GM21447 (cell line): ENCODE data around the gene DSE.
A peak's percentile ranks its signal among the peaks of the same experiment; 100 is the strongest.

Source experiments
- ATAC-seq: cut with Tn5 transposase; IDR thresholded peaks from one replicate; pipeline ENCODE4 v1.9.1; 2021; ENCODE audit not compliant: unreplicated experiment

The DSE gene

DNA sequence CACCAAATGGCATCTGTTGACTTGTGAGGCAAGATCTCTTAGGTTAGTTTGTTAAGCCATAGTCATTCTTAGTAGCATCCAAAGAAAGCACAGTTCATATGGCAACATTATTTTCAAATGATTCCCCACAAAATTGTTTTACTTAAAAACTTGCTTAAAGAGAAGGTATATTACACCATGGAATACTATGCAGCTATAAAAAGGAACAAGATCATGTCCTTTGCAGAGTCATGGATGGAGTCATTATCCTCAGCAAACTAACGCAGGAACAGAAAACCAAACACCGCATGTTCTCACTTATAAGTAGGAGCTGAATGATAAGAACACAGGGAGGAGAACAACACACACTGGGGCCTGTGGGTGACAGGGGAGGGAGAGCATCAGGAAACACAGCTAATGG is 10.9 kb upstream of the DSE start:
- ATAC-seq, result no peak

DNA sequence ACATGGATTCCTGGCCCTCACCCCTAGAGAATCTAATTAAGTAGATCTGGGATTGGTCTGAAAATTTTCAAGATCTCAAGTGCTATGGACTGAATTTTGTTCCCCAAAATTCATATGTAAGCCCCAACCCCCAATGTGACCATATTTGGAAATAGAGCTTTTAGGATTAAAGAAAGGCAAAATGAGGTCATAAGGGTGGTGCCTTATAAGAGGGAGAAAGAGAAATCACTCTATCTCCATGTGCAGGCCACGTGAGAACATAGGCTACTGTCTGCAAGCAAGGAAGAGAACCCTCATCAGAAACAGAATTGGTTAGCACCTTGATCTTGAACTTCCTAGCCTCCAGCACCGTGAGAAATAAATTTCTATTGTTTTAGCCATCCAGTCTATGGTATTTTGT is 8.5 kb upstream of the DSE start:
- ATAC-seq, result no peak

DNA sequence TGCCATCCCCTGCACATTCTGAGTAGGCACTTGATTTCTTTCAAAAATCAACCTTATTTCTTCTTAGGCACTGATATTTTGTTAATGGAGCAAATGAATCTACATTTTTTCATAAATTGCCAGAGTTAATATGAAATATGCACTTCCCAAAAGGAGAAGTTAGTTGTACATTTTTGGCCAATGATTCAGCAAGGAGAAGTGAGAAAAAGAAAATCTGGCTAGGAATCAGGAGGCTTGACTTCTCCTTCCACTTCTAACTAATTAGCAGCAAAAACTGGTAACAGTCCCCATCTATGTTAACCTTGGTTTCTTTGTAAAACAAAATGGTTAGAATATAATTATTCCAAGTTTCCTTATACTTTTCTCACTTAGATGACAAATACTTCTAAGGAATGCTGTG is 7.0 kb upstream of the DSE start:
- no peak for ATAC-seq

DNA sequence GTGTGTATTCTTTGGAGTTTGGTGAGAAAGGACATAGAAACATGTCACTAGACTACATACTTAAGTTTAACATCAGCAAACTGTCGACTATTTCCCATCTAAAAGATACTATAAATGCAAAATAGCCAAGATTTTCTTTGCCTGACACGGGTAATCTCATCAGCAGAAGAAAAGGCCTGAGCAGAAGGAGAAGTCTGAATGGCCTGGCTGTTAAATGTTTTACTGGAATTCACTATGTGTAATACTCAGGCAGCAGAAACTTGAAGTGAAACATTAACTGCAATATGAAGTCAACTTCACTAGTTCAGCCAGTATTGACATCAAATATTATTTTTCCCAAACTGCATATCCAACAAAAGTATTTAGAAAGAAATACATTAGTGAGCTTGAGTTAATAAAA is 6.4 kb upstream of the DSE start:
- ATAC-seq, result no peak

DNA sequence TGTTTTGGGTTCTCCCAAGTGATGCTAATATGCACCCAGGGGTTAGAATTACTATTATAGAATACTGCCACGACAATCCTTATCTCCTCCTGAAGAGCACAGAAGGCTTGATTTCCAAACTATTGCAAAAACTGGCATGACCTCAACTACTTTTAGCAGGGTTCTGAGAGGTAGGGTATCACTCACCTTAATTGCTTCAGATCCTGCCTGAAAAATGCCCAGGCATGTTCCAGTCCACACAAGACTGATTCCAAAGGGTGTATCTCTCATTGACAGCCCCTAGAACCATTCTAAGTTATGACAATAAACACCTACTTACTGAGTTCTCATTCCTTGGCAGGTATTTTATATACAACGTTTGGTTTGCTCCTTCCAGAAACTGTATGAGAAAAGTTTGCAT is 5.0 kb upstream of the DSE start:
- no peak for ATAC-seq

DNA sequence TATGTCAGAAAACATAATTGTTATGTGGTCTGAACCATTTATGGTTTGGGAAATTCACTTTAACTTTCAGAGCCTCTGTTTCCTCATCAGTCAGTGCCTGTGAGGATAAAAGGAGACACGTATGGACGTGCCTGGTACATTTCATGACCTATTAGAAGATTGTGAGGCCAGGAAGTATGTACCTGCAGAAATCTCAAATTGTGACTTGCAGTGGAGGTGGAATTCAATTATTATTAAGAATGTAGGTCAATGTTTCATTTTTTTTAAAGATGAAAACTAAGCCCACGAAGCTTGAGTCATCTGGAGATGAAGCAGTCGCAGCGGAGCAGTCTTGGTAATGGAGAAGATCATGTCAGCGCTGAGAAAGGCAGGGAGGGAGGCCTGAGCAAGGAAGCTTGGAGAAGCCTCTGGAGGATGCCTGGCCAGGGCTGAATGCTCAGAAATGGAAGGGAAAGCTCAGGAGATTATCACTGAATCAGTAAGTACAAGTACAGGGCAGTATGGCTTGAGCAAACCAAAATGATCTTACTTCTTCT is 3.9 kb upstream of the DSE start:
- ATAC-seq, result no peak

DNA sequence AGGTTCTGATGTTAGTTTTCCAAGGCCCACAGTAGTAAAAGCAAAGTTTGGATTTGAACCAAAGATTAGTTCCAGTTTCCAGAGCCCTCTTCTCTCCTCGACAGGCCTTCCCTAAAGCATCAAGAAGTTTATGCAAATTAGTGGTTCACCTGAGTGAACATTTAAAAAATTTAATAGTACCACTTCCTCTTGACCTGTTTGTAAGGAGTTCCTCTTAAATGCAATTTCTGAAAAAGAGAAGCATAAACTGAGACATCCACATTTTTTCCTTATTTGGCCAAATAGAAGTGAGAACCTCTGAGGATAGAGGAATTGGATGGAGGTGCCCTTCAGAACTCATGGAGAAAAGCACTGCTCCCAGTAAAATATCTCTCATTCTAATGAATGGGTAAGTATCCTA is 1.2 kb upstream of the DSE start:
- peak; percentile 45 for ATAC-seq

DNA sequence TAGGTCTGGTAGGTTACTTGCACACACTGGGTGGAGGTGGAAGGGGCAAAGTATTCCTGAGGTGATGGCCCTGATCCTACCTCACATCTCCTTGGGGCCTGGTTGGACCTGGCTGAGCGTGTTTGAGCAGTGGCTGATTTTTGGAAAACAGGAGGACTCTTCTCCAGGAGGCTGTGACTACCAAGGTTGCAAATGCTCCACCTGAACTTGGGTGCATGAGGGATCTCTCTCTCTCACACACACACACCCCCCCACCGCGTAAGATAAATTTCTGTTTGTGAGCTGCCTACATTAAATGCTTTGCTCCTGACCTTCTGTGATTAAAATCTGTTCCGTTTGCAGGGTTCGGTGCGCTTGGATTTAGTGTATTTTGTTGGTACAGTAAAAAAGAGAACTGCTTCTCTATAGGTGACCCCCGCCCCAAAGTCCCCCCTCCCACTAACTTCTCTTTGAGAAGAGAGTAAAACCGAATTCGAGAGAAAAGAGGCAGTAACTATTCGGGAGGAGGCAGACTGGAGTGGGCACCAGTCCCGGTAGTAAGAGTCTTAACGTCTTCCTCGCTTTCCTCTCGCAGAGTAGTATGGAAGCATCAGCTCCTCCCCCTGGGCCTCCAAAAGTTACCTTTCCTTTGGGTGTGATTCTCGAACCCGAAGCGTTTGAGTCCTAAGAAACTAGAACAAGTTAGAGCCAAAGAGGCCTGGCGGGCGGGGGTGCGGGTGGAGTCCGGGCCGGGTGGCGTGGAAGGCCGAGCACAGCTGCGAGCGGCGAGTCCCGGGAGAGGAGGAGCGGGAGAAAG is 585 bp upstream of the DSE start:
- peak; percentile 5 for ATAC-seq

DNA sequence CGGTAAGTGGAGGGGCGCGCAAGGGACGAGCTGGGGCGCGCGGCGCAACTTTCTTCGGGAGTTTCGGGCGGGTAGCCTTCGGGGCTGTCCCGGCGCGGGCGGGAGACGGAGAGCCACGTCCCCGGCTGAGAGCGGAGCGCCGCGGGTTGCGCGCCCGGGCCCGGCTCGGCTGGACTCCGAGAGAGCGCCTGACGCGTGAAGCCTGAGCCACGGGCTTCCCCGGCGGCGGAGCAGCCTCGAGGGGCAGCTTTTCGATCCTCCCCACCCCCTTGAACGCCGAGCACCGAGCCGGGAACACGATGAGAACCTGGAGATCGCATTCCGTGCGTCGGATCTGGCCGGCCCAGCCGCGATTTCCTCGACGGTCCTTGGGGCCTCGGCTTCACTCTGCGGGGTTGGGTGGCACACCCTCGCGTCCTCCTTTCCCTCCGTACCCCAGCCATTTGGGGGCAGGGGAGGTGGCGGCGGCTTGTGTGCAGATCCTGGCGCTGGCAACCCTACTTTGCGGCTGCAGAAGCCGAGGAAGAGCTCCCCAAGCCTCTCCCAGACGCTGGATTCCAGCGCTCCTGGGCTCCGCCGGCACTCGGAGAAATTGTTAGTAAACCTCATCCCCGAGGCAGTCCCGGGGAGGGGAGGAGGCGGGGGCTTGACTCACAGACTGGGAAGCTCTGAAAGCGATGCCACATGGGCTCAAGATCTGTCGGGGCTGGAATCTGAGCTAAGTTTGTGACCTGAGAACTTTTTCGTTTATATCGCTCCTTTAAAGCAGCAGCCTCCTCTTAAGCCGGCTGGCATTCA is 572 bp downstream of the DSE start:
- peak; percentile 44 for ATAC-seq

DNA sequence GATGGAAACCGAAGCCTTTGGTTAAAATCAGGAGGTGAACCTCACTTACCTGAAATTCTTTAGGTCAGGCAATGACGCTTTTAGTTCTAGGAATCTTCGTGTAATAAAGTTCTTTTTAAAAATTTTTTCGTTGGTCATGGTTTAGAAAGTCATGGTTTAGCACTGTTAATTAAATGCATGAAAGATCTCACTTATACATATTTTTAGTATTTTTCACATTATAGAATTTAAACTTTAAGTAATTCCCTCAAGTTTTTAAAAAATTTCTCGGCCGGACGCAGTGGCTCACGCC is 1.1 kb downstream of the DSE start:
- no peak for ATAC-seq

DNA sequence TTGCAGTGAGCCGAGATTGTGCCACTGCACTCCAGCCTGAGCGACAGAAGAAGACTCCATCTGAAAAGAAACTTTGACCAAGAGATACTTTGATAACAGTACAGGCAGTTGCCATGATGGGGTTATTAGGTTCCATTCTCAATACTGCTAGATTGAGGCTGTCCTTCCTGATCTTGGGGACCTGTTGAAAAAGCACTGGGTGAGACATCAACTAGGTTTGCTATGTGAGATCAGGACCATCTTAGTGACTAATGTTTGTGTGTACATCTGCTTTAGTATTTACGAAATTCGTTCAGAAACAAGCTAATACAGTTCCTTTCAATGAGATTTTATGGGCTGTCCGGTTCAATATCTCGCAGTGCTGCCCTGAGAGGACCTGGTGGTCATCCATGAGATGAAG is 2.6 kb downstream of the DSE start:
- no peak for ATAC-seq

DNA sequence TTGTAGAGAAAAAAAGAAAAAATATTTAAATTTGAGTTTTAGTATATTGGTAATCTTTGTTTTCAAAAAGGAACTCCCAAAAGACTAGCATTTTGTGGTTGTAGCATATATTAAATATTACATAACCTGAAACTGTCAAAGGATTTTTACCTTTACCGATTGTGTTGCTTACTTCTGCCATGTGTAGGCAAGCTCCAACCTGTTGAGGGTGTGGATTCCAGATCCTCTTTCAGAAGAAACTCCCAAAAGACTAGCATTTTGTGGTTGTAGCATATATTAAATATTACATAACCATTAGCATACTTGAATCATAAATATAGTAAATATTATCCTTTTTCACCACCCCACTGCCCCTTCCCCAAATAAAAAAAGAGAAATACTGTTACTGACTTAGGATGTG is 3.2 kb downstream of the DSE start:
- ATAC-seq, result no peak

DNA sequence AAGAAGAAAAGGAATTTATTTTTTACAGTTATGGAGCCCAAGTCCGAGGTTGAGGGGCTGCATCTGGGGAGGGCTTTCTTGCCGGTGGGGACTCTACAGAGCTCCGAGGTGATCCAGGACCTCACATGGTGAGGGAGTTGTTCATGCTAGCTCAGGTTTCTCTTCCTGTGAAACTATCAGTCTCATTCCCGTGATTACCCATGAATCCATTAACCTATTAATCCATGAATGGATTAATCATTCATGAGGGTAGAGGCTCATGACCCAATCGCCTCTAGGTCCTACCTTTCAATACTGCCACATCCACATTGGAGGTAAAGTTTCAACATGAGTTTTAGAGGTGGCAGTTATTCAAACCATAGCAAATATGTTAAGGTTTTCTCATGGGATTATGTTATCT is 3.8 kb downstream of the DSE start:
- no peak for ATAC-seq

DNA sequence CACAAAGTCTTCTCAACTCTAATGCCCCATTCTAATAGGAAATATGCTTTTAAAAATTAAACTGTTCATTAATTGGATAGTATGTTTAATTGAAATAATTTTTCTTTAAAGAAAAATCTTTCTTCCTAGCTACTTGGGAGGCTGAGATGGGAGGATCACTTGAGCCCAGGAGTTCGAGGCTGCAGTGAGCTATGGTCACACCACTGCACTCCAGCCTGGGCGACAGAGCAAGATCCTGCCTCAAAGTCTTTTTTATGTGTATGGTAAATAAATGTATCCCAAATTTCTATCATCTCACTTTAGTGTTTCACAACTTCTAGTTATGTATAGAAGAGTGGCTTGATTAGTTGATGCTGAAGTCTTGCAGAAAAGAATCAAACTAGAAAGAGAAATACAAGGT is 4.5 kb downstream of the DSE start:
- ATAC-seq, result no peak

DNA sequence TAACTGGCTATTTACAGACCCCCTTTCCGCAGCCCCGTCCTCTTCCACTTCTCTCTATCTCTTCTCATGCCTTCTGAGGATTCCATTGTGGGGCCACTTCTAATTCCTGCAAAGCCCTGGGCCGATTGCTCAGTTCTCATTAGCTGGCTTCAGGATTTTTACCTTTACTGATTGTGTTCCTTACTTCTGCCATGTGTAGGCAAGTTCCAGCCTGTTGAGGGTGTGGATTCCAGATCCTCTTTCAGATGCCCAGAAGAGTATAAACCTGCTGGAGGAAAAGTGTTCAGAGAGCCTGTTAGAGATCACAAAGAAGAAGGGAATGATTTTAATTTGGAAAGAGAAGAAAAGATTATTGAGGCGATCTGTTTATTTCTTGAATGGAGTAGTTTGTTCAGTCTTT is 5.4 kb downstream of the DSE start:
- no peak for ATAC-seq

DNA sequence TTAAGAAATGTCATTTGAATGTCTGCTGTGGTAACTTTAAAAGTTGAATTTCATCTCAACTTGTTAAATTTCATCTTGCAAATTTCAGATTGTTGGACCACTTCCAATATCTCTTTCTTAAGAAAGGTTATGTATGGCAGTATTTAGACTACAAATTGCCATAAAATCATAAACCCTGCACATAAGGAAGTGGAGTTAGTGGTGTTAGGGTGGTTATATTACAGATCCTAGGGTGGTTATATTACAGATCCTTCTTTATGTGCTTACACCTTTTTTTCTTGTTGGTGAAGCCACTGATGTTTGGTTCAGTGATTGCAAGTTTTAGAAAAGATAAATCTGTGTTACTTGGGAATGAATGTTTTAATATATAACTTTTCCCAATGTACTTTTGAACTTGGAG is 9.0 kb downstream of the DSE start:
- ATAC-seq, result no peak

DNA sequence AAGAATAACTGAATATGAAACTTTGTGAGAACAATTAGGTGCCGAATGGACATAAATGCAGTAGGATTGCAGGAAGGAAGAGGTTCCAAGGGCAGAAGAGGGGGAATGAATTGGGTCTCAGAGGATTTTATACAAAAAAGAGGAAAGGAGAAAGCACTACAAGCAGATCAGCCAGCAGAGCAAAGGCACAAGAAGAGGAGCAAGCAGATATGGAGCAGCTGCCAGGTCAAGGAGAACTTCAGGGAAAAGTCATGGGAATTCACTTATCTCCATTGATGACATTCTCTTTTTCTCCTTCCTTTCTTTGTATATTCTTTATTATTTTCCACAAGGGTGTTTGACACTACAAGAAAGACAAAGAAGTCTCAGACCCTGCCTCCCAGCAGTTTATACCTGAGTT is 9.6 kb downstream of the DSE start:
- ATAC-seq, result no peak

DNA sequence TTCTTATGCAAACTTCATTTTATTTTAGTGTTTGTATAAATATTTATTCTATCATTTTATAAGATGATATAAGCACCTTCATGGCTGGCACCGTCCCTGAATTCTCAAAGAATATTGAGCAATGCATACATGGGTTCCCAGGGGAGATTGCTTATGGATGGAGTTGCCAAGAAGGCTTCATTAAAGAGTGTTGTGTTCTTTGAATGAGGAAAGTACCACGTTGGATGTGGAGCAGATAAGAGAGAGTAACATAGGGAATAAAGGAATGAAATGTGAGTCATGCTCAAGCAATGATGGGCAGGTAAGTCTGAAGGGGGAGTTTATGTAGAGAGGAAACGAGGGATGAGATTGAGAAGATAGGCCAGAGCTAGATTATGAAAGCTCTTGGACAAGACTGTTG is 10.3 kb downstream of the DSE start:
- no peak for ATAC-seq

DNA sequence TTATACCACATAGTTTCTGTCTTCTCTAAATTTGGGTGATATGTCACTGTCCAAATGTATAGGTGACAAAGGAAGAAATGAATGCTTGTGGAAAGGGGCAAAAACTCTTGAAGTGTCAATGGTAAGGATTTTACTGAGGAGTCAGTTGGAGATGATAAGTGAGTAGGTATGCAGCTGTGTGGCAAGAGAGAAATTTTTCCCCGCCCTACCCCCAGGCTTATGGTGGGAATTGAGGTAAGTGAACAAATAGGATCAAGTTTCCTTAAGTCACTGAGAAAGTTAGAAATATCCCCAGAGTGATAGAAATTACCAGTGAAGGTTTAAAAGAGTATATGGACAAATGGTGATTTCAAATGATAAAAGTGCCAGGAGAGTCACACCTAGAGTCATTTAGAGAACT is 11.8 kb downstream of the DSE start:
- ATAC-seq, result no peak

DNA sequence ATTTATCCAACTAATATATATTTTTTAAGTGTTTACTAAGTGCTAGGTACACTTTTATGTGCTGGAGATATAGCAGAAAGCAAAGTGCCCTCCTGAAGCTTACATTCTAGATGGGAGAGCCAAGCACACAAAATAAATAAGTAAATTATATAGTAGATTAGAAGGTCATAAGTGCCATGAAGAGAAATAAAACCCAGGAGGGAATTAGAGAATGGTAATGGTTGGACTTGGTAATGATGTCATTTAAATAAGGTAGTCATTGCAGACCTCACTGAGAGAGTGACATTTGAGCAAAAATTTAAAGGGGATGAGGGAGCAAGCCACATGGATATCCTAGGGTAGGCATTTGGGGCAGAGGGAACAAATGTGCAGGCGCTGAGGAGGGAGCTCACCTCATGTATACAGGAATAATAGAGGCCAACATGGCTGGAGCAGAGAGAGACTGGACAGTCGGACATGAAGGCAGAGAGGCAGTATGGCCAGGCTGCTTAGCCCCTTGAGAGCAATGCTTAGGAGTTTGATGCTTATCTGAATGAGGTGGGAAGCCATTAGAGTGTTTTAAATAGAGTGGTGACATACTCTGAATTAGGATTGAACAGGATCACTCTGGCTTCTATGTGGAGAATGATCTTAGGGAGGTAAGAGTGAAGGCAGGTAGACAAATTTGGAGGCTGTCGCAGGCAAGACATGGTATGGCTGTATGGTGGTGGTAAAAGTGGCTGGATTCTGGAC is 14.1 kb downstream of the DSE start:
- no peak for ATAC-seq

DNA sequence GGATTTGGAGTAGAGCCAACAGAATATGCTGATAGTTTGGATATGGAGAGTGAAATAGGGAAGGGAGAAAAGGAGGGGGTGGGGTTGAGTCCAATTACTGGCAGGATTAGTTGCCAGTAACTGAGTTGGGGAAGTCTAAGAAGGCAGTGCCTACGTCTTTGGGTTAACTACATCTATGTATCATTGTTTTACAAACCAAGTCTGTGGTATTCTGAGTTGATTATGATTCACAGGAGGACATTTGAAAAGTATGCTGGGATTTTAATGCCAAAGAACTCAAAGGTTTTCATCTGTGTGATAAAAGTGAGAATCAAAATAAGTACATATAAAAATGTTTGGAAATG is 14.7 kb downstream of the DSE start:
- no peak for ATAC-seq

DNA sequence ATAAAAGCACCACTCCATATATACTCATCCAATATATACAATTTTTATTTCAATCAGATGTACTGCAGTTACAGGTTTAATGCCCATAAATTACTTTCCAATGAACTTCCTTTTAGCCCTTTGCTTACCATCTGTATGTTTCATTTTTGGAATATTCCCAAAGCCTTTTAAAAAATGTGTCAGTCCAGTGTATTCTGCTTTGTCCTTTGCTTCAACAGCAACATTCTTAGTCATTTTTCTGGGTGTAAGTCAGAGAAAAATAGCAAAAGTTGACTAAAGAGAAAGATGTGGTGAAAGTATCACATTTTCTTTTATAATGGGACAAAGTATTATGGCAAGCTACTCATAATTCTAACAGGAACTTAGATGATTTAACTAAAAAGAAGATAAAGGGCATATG is 15.2 kb downstream of the DSE start:
- no peak for ATAC-seq
